NCI-H524 (cell line): ENCODE results near the gene TSC22D1.

Experiments
- DNase-seq, 2 experiments: peaks; one replicate each; lab custom pipeline; 2025; lab: John Stamatoyannopoulos, UW

TSC22D1 gene

DNA sequence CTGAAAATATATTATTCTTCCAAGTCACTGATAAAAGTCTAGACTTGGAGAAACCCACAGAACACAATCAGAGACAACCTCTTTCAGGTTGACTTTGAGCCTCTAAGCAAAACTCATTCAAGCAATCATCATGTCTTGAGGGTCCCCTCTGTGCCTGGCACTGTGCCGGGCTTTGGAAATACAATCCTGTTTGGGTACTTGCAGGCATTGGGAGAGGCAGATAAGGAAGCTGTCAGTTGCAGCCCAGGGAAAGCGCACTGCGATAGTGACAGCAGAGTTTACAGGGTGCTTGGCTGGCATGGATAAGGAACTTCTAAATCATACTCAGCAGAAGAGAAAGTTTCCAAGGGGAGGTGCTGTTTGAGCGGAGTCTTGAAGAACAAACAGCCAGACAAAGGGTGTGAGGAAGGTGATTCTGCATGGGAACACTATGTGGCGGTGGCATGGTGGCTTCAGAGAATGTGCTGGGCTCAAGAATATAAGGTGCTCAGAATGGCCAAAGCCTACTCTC is 193.4 kb downstream of the TSC22D1 start:
- no peak for DNase-seq
